GM21423 (cell line): Measurements from ENCODE around the gene USP6NL.

ENCODE experiments used
- ATAC-seq: cut with Tn5 transposase; IDR thresholded peaks from one replicate; pipeline ENCODE4 v1.9.1; 2021; ENCODE audit warnings: mild to moderate bottlenecking, moderate library complexity; ENCODE audit not compliant: unreplicated experiment

USP6NL gene

GRCh38 chr10:11483201-11484148 is 128.0 kb downstream of the USP6NL start:
- ATAC-seq: no peak

GRCh38 chr10:11482306-11482705 is 129.1 kb downstream of the USP6NL start:
- no peak for ATAC-seq

GRCh38 chr10:11480687-11481086 is 130.8 kb downstream of the USP6NL start:
- ATAC-seq: no peak

- ATAC-seq: no peak
Measured at GRCh38 chr10:11479300-11479699, 132.2 kb downstream of the USP6NL start.

- ATAC-seq: no peak
Measured at GRCh38 chr10:11478807-11479206, 132.6 kb downstream of the USP6NL start.

GRCh38 chr10:11475831-11476434 is 135.5 kb downstream of the USP6NL start:
- ATAC-seq: no peak

- ATAC-seq: no peak
Measured at GRCh38 chr10:11473128-11473760, 138.2 kb downstream of the USP6NL start.

- ATAC-seq: no peak
Measured at GRCh38 chr10:11472158-11472753, 139.2 kb downstream of the USP6NL start.

GRCh38 chr10:11469575-11470391 is 141.7 kb downstream of the USP6NL start:
- ATAC-seq: no peak

- no peak for ATAC-seq
Measured at GRCh38 chr10:11468126-11468742, 143.2 kb downstream of the USP6NL start.

GRCh38 chr10:11465406-11465805 is 146.0 kb downstream of the USP6NL start:
- ATAC-seq: no peak

- ATAC-seq: no peak
Measured at GRCh38 chr10:11463111-11463510, 148.3 kb downstream of the USP6NL start.

- no peak for ATAC-seq
Measured at GRCh38 chr10:11462071-11462470, 149.4 kb downstream of the USP6NL start.

- ATAC-seq: no peak
Measured at GRCh38 chr10:11457336-11457735, 154.1 kb downstream of the USP6NL start.

GRCh38 chr10:11454958-11455566 is 156.4 kb downstream of the USP6NL start:
- ATAC-seq: no peak

GRCh38 chr10:11454160-11454559 is 157.3 kb downstream of the USP6NL start:
- ATAC-seq: no peak

GRCh38 chr10:11451640-11452260 is 159.7 kb downstream of the USP6NL start:
- ATAC-seq: no peak

GRCh38 chr10:11450427-11450826 is 161.0 kb downstream of the USP6NL start:
- no peak for ATAC-seq

- no peak for ATAC-seq
Measured at GRCh38 chr10:11449761-11450160, 161.7 kb downstream of the USP6NL start.
